Ovary (tissue), 9 donors: ENCODE data around the gene ZFYVE1. TPM values are rescaled to one million over a fixed set of nuclear protein-coding genes. Genes with fewer than 3 reads are reported as not detected.

Experiments
- DNase-seq, 5 donors: peaks; one replicate each; pipeline ENCODE4 v3.0.0-alpha.2; 2019 to 2020
- H3K27ac ChIP-seq, 2 donors: fragments of 200-600 bp; one replicate each; pipeline versions ENCODE4 v1.5.1 to v1.8.0; 2019 to 2022
- H3K27me3 ChIP-seq: fragments of 200-600 bp; one replicate; pipeline ENCODE4 v1.8.0; 2022
- H3K36me3 ChIP-seq: fragments of 200-600 bp; sonication (generic); one replicate; pipeline ENCODE4 v1.5.1; 2019
- H3K4me1 ChIP-seq: one replicate; pipeline ENCODE4 v1.8.1; 2013; ENCODE audit warnings: mild to moderate bottlenecking, moderate library complexity; ENCODE audit not compliant: insufficient read depth
- H3K4me3 ChIP-seq: fragments of 200-600 bp; sonication (generic); one replicate; pipeline ENCODE4 v1.5.1; 2017
- H3K9me3 ChIP-seq, 2 donors: fragments of 200-600 bp in 1 of 2; sonication (generic) in 1 of 2; one replicate each; pipeline versions ENCODE4 v1.5.1 to v1.8.1; 2013 to 2019; ENCODE audit warnings: mild to moderate bottlenecking in 1 of 2, moderate library complexity in 1 of 2
- CTCF ChIP-seq, 3 donors: fragments of 450-650 bp in 2 of 3; fragments of 200-600 bp in 1 of 3; IDR thresholded peaks; one replicate each; pipeline versions ENCODE4 v1.5.1 to v1.8.0; 2016 to 2022; ENCODE audit warnings: antibody characterized with exemption in 3 of 3, mild to moderate bottlenecking in 1 of 3
- EP300 ChIP-seq: sonication (generic); formaldehyde crosslinking; IDR thresholded peaks from one replicate; pipeline ENCODE4 v1.6.1; 2017; ENCODE audit warnings: antibody characterized with exemption
- POLR2A ChIP-seq: fragments of 450-650 bp; IDR thresholded peaks from one replicate; pipeline ENCODE4 v1.6.1; 2017; ENCODE audit warnings: antibody characterized with exemption, mild to moderate bottlenecking, moderate library complexity
- WGBS, 3 donors: extraction: QIAGEN DNeasy Blood & Tissue Kit in 1 of 3; methylation state at CpG; one replicate each; pipeline versions ENCODE4 v1.1.5 to v1.1.7; 2013 to 2017; 5-methylcytosine and 5-hydroxymethylcytosine counted together
- intact Hi-C, 4 donors: fragments of 100-400 bp; cut with DNase I; formaldehyde crosslinking; loops; one replicate each; pipeline versions ENCODE4 v1.11.0 to v1.15.1; 2022 to 2023
- polyA plus RNA-seq, 2 donors: library from polyadenylated mRNA; stranded (reverse); fragments of 200-250 nt in 1 of 2; fragments of 350-450 nt in 1 of 2; fragmentation: Illumina TruSeq in 1 of 2; extraction: RNeasy Lipid Tissue Mini Kit (QIAGEN cat#74804) in 1 of 2; gene quantifications; one replicate each; pipeline ENCODE4 v1.2.3, GENCODE V29; 2013 to 2014
- total RNA-seq, 7 donors: library from RNA; depleted of rRNA in 2 of 7; stranded (reverse); fragments of >200 nt in 2 of 7; fragmentation: NEBNext Ultra II Directional in 3 of 7; extraction: Animal tissue kit (Norgen Biotek cat#: 25700) in 3 of 7; gene quantifications; one replicate each; pipeline versions ENCODE4 v1.1.0 to v1.2.4, GENCODE V29; 2016 to 2023
- donor health status: DM: no; HTN: no; CAD: no; lungs with moderate emphysema.
- donor health status: DM: no; HTN: no; CAD: no.
- donor health status: Bipolar disorder and iron deficiency.
- donor health status: DM: yes; HTN: yes; CAD: no.
- donor health status: DM: no; HTN: no; CAD: no.
- donor health status: DM: yes; HTN: yes; CAD: no.

Gene ZFYVE1
- total and polyA plus RNA-seq, 9 donors: 8.6 to 17.6 (median 12.3) TPM

- H3K27ac ChIP-seq: no peak overlapping the region
- no peaks in the 10 kb centered on the region for H3K9me3 ChIP-seq
- no peak for DNase-seq
- intact Hi-C loops: no loop called here
- H3K27me3 ChIP-seq: no peaks in the 10 kb centered on the region
- no peak overlapping the region for H3K4me3 ChIP-seq
- 76 to 87% (median 83%) methylated on average over 2 of the region's 2 CpGs for WGBS, 3 donors
- TF ChIP-seq CTCF (IDR thresholded peaks at IDR 0.05) (no peak), EP300 (no peak), POLR2A (no peak)
- H3K4me1 ChIP-seq: no peaks in the 10 kb centered on the region
- H3K36me3 ChIP-seq: no peaks in the 10 kb centered on the region
These were observed 40.0 kb downstream of the ZFYVE1 start for GRCh38 chr14:72986857-72987256.

GRCh38 chr14:72986214-72986613, 40.7 kb downstream of the ZFYVE1 start:
- H3K27me3 ChIP-seq: no peaks in the 10 kb centered on the region
- H3K9me3 ChIP-seq: no peaks in the 10 kb centered on the region
- WGBS, 3 donors: 56 to 65% (median 60%) methylated on average over 3 of the region's 3 CpGs
- intact Hi-C loops: no loop called here
- H3K4me3 ChIP-seq: no peak overlapping the region
- no peaks in the 10 kb centered on the region for H3K36me3 ChIP-seq
- DNase-seq: no peak
- no peak overlapping the region for H3K27ac ChIP-seq
- no peak for TF ChIP-seq POLR2A
- TF ChIP-seq EP300: no peak
- no peaks in the 10 kb centered on the region for H3K4me1 ChIP-seq

GRCh38 chr14:72982146-72982708, 44.7 kb downstream of the ZFYVE1 start:
- H3K36me3 ChIP-seq: no peaks in the 10 kb centered on the region

GRCh38 chr14:72980863-72981262, 46.0 kb downstream of the ZFYVE1 start:
- Histone ChIP-seq H3K36me3 (no peaks in the 10 kb centered on the region), H3K9me3 (no peaks in the 10 kb centered on the region), H3K4me1 (no peaks in the 10 kb centered on the region), H3K4me3 (no peak overlapping the region), H3K27ac (no peak overlapping the region), H3K27me3 (no peaks in the 10 kb centered on the region)
- no peak for DNase-seq
- WGBS, 3 donors: 90 to 96% (median 93%) methylated on average over 8 of the region's 8 CpGs
- intact Hi-C loops: no loop called here
- TF ChIP-seq EP300 (no peak), POLR2A (no peak), CTCF (IDR thresholded peaks at IDR 0.05) (no peak)

More at GRCh38 chr14:72982146-72982708, 44.7 kb downstream of the ZFYVE1 start:
- H3K4me3 ChIP-seq: no peak overlapping the region
- no peak for DNase-seq
- no peak for TF ChIP-seq CTCF (IDR thresholded peaks at IDR 0.05)
- TF ChIP-seq POLR2A: no peak
- no peak for TF ChIP-seq EP300
- H3K4me1 ChIP-seq: no peaks in the 10 kb centered on the region
- 70 to 91% (median 86%) methylated on average over 3 of the region's 3 CpGs for WGBS, 3 donors
- no peaks in the 10 kb centered on the region for H3K27me3 ChIP-seq
- no peaks in the 10 kb centered on the region for H3K9me3 ChIP-seq
- no peak overlapping the region for H3K27ac ChIP-seq
- intact Hi-C loops: no loop called here

- TF ChIP-seq POLR2A: no peak
- no peak overlapping the region for H3K27ac ChIP-seq
- WGBS, 3 donors: 86 to 89% (median 87%) methylated on average over 9 of the region's 9 CpGs
- no peaks in the 10 kb centered on the region for H3K4me1 ChIP-seq
- DNase-seq: no peak
- no peaks in the 10 kb centered on the region for H3K27me3 ChIP-seq
- H3K36me3 ChIP-seq: no peaks in the 10 kb centered on the region
- no peak overlapping the region for H3K4me3 ChIP-seq
- intact Hi-C loops: no loop called here
- H3K9me3 ChIP-seq: no peaks in the 10 kb centered on the region
These were observed 48.0 kb downstream of the ZFYVE1 start for GRCh38 chr14:72978856-72979255.
